ENCODE results near the gene PLCG1.

The PLCG1 gene

DNA sequence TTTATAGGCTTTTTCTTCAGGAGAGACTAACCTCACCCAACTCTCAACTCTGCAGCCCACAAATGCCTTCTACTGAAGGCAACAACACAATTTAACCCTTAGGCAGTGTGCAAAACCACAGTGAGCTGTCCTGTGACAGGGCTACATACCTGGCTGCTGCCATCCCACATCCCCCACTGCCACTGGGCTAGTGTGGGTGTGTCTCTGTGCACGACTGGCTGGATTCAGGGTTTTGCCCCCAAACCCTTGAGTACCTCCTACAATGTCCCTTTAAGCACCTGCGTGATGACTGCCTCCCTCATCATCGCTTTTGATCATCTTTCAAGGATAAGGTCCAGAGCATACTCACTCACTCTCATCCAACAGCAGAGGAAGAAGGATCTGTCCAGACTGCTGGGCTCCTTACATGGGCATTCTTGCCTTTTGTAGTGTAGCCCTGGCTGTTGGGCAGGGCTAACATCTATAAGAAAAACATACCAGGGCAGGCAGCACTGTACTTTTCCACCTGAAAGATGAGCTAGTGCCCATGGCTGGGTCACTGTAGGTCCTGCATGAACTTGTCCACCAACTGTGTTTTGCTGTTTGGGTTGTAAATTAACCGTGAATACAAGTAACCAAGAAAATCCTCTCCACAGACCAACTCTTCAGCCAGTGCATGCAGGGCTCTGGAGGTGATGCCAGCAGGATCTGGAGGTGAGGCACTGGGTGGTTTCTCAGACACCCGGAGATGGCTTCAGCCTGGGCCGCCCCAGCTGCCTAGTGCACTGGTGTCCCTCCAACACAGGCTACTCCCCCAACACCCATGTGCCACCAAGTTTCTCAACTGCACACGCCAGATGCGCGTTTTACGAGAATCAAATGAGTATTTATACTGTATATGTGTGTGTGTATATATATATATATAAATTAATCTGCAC lies 45.2 kb downstream of the PLCG1 start:
- no peak for DNase-seq

DNA sequence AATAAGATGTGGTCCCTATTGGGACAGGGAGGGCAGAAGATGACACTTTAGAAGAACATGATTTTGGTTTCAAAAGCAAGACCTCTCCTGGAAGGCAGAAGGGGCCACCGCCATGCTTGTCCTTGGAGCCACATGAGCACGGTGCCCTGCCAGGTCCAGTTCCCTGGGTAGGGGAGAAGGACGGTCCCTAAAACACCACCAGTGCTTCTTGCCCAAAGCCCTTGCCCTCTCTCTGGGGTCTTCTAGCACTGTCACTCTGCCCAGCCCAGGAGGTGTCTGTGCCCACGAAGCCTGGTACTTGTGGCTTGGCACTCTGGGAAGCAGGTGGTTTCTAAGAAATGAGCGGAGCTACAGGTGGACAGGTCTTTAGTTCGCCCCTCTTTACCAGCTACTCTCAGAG lies 46.0 kb downstream of the PLCG1 start:
- no peak for DNase-seq

DNA sequence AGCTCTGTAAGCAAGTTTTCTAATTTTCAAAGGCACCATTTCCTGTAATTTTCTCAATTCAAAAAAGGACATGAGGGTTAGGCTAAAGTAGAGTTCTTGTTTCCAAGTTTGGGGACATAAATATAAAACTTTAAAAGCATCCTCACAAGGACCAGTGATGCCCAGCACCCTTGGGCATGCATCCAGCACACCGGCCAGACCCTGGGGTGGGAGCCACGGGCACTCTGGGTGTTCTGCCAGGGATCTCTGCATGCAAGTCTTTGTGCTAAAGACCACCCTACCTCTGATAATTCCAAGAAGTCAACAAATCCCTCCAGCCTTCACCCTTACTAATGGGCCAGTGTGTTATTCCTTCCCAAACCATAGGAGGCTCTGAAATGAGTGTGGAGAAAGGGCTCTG lies 46.5 kb downstream of the PLCG1 start:
- DNase-seq, result no peak

DNA sequence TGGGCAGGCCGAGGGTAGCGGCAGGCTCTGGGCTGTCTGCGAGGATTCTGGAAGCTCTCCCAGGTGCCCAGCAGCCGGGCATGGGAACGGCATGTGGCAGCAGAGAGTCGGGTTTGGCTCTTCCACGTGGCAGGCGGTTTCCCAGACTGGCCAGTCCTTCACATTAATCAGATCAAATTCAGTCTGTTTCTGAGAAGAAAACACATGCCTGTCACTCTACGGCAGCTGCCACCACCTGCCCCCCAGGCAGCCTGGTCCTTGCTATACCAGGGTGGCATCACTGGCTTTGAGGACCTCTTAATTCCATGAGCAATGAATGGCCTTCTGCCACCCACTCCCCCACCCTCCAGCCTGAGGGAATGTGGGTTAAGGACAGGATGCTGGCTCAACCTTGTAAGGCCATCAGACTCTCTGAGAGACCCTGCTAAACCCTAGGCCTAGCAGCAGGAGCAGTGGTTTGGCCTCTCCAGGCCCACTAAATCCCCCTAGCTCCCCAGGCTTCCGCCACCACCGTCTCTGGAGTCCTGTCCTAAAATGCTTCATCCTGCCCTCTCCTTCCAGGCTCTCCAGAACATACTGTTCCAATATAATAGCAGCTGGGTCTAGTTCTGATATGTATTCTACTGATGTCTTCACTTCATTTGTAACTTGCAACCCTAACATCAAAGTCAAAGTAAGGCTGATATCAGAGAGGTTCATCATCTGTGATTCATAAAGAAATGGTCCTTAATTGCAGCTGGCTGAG lies 47.8 kb downstream of the PLCG1 start:
- DNase-seq, result no peak

DNA sequence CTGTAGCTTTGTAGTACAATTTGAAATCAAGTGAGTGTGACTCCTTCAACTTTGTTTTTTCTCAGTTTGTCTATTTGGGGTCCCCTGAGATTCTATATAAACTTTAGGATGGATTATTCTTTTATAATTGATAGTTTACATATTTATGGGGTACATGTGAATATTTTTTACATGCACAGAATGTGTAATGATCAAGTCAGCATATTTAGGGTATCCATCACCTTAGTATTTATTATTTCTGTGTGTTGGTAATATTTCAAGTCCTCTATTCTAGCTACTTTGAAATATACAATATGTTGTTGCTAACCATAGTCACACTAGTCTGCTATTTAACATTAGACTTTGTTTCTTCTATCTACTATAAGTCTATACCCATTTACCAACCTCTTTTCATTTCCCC lies 50.3 kb downstream of the PLCG1 start:
- no peak for DNase-seq

DNA sequence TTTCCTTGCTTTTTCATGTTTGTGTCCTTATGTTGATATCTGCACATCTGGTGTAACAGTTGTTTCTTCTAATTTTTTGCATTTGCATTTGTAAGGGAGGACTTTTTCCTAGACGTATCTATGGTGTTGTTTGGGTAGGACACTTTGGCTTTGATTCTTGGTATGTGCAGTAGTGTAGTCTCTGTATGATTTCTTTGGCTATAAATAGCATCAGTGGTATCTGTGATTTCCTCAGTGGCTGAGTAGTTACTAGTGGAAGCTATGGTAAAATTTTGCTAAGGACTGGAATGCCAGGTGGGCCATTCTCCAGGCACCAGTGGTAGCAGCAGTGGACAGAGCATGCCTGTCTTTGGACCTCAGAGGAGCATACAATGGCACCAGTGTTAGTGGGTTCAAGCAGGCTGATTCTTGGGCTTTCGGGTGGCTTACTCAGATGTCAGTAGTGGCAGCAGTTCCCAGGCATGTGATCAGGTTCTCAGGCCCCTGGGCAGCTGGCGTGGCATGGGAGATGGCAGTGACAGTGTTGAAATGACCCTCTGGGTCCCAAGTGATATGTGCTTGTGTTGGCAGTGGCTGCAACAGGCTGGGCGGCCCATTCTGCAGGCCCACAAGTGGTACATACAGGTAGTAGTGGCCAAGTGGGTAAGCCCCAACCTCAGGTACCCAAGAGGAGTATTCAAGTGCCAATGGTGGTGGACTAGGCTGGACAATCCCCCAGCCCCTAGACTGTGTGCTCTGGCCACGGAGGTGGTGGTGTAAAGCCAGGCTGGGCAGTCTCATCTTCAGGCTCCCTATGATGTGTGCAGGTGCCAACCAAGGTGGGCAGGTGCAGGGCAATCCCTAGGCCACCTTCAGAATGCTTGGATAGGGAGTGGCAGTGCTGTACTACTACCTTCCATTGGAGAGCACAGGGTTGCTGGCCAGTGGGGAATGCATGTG lies 54.5 kb downstream of the PLCG1 start:
- DNase-seq, result no peak

DNA sequence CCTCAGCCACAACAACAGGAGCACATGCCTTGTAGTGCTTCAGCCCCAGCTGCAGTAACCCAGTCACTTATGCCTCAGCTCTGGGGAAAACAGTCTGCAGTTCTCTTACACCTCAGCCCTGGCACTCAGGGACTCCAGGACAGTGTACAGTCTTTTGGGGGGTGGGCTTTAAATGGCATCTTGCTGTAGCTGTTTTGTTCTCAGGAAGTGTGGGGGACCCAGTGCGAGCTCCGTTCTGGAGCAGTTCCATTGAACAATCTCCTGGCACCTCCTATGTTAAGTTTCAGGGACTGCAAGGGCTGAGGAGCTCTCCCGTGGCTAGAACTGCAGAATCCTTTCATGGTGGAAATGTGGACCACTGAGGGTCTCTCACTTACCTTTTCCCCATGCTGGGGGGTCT lies 55.2 kb downstream of the PLCG1 start:
- no peak for DNase-seq

DNA sequence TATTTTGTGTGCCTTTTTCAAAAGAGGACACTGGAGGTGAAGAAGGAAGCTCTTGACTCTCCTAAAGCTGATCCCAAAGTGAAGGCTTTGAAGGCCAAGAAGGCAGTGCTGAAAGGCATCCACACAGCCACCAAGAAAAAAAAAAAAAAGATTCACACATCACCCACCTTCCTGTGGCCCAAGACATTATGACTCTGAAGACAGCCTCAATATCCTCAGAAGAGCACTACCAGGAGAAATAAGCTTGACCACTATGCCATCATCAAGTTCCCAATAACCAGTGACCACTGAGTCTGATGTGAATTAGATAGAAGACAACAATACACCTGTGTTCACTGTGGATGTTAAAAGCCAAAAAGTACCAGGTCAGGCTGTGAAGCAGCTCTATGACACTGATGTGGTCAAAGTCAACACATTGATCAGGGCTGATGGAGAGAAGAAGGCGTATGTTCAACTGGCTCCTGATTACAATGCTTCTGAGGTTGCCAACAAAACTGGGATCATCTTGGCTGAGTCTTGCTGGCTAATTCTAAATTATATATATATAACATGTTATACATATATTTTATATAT lies 59.4 kb downstream of the PLCG1 start:
- no peak for DNase-seq

DNA sequence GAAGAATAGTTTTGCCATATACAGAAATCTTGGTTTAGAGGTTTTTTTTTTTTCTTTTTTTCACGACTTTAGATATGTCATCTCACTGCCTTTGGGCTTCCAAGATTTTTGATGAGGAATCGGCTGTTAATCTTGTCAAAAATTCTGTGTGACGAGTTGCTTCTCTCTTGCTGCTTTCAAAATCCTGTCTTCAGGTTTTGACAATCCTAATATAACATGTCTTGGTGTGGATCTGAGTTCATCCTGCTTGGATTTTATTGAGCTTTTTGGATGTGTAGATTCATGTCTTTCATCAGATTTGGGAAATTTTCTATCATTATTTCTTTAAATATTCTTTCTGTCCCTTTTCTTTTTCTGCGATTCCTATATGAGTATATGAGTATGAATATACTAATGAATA lies 61.1 kb downstream of the PLCG1 start:
- DNase-seq, result no peak

DNA sequence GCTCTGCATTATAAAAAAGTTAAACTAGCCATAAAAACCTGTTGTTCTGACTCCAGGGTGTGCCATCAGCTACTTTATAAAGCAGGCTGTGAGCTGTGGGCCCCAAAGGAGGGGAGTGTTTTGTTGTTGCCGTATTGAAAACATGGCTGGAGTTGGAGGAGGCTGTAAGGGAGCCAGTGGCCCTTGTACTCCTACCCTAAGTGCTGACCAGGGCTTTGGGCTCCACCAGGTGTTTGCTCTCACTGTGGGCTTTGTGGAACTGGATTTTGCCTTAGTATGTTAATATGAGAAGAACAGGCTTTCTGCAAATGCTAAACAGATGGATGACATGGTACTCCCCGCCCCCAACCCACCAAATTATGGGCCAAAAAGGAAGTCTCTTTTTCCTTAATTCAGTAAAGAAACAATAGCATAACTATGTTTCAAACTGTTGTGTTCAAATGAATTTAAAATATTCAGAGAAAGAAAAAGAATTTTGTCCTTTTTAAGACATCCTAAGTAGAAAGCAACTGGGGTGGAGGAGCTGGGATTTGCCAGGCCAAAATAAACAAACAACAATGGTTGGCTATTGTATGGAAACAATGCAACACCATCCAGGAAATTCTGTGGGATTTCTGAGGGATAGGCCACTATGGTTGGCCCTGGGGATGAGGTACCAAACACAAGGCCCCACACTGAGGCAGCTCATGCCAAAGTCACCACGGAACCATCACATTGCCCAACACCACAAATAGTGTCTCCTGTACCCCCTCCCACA lies 63.3 kb downstream of the PLCG1 start:
- DNase-seq, result no peak

DNA sequence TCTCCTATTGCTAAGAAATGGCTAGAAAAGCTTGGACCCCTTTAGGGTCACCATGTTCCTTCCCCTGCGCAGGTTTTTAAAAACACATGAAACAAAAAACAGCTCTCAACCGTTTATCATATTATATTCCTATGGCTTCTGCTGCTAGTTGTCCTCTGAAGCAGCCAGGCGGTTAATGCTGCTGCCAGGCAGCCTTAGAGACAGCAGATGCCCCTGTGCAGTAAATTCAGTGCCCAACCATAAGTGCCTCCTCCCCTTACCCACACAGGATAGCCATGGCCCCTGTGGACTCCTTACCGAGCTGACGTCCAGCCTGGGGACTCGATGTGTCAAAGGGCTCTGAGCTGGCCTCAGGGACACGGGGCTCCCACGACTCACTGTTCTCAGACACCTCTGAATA lies 64.4 kb downstream of the PLCG1 start:
- DNase-seq, result no peak

DNA sequence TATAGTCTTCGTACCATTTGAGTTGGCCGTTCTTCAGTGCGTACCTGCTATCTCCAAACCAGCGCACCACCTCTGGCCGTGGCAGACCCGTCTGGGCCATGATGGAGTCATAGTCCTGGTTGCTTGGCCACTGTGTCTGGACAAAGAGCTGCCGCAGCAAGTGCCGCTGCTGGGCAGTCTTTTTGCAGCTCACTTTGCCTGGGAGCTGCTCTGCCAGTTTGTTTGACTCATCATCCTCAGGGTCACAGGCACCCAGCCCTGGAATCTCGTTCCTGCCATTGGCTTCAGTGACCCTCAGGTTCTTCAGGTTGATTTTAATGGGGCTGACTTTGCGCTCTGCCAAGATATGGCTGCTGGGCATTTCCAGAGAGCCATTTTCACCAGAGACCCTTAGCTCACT lies 65.1 kb downstream of the PLCG1 start:
- DNase-seq, result no peak

DNA sequence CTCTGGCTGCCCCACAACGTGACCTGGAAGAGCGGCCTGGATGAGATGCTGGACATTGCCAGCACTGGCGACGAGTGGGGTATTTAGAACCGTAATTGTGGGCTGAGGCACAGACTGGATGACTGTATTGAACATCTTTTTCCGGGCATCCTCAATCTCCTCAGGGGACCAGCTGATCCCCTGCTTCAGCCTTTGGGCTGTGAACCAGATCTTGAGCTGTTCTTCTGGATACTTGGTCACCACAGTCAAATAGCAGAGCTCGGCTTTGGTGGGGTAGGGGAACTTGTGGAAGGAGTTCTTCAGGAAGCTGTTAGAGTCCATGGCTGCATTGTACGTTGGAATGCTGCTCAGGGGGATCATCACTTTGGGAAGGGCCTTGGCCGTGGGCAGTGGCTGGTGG lies 66.3 kb downstream of the PLCG1 start:
- no peak for DNase-seq

DNA sequence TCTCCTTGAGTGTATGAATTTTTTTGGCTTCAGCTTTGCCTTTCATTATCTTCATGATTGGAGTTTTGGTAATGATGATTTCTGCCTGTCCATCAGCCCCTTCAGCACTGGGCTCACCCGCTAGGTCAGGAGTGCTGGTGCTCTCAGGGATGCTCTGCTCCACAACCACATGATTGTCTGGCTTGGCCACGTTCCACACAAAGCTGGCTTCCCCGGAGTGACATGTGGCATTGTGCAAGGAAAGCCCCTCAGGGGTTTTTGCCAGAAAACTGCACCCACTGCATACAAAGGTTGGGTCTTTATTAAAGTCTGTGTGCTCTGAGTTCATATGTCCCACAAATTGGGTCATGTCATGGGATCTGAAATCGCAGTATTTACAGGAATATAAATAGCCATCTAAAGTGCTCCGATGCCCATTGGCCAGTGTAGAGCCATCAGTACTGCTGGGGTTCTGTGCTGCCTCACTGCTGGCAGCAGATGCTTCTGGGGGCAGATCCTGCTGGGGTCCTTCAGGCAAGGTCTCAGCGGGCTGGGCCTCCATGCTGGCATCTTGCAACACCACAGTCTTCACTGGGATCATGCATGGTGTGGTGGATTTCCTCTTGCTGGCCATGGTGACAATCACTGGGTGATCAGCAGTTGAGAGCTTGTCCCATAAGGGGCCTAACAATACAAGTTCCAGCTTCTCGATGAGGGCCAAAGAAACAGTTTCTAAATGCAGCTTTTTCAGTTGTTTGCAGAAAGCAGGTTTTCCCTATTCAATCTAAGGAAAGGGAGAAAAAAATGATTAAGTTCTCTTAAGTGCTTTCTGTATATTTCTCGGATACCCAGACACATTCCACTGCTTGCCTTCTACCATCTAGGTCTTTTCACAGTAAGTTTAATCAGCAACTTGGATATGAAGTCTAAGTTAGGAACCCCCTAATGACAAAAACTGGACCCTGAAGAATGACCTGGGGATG lies 67.2 kb downstream of the PLCG1 start:
- DNase-seq, result no peak

DNA sequence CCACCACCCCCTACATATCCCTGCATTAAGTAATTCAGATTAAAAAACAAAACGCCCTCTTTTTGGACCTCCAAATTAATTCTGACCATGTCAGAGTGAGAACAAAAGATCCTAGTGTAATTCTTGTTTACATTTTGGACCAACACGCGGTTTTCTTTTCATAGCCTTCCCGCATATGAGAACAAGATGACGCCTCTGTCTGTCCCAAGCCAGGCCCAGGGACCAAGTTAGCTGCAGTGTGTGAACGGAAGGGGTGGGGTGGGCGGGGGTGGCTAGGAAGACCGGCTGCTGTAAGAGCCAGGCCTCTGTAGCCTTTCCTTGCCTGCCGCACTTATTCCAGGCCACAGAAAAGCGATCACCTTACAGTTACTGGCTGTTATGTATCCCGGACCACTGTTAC lies 68.0 kb downstream of the PLCG1 start:
- DNase-seq, result no peak

DNA sequence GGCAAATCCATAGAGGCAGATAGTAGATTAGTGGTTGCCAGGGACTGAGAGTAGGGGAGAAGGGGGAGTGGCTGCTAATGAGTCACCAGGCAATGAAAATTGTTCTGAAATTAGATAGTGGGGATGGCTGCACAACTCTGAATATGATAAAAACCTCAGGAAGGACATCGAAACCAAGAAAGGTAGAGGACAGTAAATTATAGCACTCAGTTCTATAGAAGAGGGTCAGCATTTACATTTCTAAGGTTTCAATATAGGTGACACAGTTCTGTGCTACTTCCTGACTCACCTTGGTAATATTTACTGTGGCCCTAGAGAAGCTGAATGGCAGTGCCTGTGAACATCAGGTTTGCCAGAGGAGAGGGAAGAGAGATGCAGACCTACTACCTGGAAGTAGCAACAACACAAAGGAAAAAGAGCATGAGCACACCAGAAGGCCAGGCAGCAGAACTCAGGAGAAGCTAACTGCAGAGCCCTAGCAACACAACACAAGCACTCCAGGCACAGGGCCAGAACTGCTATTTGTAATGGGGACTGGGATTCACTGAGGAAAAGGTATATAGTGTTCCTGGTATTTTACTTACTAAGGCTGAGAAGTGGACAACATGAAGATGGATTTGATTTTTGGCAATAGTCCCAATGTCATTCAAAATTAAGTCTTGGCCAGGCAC lies 75.9 kb downstream of the PLCG1 start:
- DNase-seq, result no peak

DNA sequence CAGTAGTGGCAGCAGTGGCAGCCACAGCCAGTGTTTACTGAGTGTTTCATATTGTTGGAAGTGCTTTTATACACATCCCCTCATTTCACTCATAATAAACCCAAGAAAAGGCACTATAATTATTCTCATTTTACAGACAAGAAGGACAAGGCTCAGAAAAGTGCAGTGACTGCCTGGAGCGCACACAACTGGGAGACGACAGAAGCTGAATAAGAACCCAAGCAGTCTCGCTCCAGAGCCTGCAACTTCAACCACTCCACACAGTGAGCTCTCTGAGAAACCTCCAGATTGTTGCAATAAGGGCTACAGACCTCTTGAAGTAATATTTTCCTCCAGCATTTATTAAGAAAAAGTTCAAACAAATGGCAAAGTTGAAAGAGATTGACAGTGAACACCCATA lies 76.9 kb downstream of the PLCG1 start:
- no peak for DNase-seq

DNA sequence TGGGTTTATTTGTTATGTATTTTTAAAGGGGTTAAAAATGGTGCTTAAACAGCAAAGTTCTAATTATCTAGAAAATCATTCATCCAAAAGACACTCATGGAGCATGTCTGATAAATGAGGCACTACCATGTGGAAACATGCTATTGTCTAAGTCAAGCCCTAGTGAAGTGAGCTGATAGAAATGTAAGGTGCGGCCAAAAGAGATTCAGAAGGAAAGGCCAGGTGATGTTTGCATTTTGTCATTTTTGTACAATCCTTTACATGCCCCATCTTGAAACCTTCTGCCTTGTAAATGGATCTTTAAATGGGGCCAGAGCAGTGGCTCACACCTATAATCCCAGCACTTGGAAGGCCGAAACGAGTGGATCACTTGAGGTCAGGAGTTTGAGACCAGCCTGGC lies 77.3 kb downstream of the PLCG1 start:
- DNase-seq, result no peak

DNA sequence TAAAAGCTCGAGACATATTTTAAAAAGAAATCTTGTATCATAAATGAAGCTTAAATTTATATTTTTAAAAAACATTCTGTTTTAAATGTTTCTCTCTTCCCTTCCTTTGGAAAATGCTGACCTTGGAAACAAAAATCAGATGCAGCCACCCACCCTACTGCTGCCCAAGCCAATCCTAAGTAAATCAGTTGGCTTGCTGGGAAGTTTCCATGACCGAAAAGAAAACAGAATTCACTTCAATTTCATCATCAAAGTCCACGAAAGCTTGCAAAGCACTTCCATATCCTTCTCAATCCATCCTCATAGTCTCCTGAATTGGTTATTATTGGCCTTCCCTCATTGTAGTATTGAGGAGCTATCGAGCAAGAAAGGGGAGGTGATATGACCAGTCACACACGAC lies 80.1 kb downstream of the PLCG1 start:
- DNase-seq, result no peak

DNA sequence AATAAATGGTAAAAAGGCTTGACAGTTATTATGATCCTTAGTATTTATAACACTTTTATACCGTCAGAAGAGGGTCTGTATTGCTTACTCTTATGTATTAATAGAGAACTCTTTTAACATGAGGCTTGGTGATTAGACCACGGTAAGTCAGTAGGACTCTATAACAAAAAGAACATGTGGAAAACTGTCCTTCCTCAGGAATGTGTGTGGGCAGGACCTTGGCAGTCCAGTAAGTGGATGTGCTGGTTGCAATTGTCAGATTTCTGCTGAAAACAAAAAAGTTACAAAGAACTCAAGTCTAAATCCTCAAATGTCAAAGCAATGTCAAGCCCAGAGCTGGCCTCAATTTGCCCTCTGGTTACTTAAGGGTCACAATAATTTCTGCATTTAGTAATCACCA lies 81.1 kb downstream of the PLCG1 start:
- DNase-seq, result no peak

Data from NCI-H1694 (cell line).